BLaER1 (cell line): Measurements from ENCODE around the gene CDH23.

ENCODE experiments used
- H3K27ac ChIP-seq: shearing (Covaris generic); formaldehyde crosslinking; 2 replicates; pipeline ENCODE4 v1.8.1; 2022
- H3K27me3 ChIP-seq: shearing (Covaris generic); formaldehyde crosslinking; 2 replicates; pipeline ENCODE4 v1.8.1; 2022
- H3K36me3 ChIP-seq: shearing (Covaris generic); formaldehyde crosslinking; 2 replicates; pipeline ENCODE4 v1.8.1; 2022
- H3K4me1 ChIP-seq: shearing (Covaris generic); formaldehyde crosslinking; 2 replicates; pipeline ENCODE4 v1.8.1; 2022
- H3K4me2 ChIP-seq: shearing (Covaris generic); formaldehyde crosslinking; 2 replicates; pipeline ENCODE4 v1.8.1; 2022
- H3K4me3 ChIP-seq: shearing (Covaris generic); formaldehyde crosslinking; 2 replicates; pipeline ENCODE4 v1.8.1; 2022
- H3K9ac ChIP-seq: shearing (Covaris generic); formaldehyde crosslinking; 2 replicates; pipeline ENCODE4 v1.8.1; 2022
- H3K9me3 ChIP-seq: shearing (Covaris generic); formaldehyde crosslinking; 2 replicates; pipeline ENCODE4 v1.8.1; 2022
- H4K20me1 ChIP-seq: shearing (Covaris generic); formaldehyde crosslinking; 2 replicates; pipeline ENCODE4 v1.8.1; 2022
- Cebpa-rat ChIP-seq: shearing (Covaris generic); IDR thresholded peaks from 2 replicates; pipeline ENCODE4 v1.8.1; 2022

The CDH23 gene

DNA sequence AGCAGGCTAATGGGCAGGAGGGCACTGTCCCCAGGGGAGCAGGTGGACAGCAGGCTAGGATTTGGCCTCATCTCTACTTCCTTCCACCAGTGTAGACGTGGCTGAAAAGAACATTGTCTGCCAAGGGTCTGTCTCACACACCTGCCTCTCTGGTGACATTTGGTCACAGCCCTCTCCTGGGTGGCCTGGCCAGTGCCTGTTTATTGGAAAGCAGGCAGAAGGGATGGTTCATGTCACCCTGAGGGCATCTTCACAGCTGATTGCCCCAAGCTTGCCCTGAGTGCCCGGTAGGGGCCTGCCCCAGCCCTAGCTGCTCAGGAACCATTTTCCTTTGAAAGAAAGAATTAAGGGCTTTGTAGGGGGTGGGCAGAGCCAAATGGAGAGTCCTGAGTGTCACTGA, 184.2 kb downstream of the CDH23 start:
- no peaks in the 10 kb centered on the region for H3K36me3 ChIP-seq
- H3K27me3 ChIP-seq, result no peaks in the 10 kb centered on the region

DNA sequence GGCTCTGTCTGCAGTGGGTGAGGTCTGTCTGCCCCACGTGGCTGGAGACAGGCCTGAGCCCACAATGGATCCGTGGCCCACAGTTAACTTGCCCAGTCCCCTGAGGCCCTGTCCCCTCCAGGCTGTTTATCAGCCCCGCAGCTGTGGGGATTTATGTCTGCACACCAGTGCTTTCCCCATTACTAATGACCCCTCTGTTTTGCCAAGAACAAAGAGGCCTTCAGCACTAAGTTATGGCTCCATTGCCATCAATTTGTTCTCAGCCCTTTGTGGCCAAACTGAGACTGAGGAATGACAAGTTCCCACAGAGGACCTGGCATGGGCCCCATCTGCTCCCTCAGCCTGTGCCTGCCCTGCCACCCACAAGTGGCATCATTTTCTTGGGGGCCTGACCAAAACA, 184.7 kb downstream of the CDH23 start:
- H3K4me2 ChIP-seq, result peak overlapping the region; percentile 94
- H3K4me3 ChIP-seq, result no peak overlapping the region
- TF ChIP-seq Cebpa-rat, result no peak
- no peaks in the 10 kb centered on the region for H3K36me3 ChIP-seq
- H4K20me1 ChIP-seq, result no peaks in the 10 kb centered on the region
- H3K4me1 ChIP-seq, result peaks cover 100% of the 10 kb centered on the region
- peak overlapping the region; percentile 46; the same call in 1 of the 2 replicates for H3K9ac ChIP-seq
- H3K27me3 ChIP-seq, result no peaks in the 10 kb centered on the region
- H3K27ac ChIP-seq, result peak overlapping the region; percentile 76
- no peaks in the 10 kb centered on the region for H3K9me3 ChIP-seq

More for the DNA sequence above, 184.2 kb downstream of the CDH23 start:
- Histone ChIP-seq H3K4me1 (peaks cover 100% of the 10 kb centered on the region), H3K9me3 (no peaks in the 10 kb centered on the region), H3K9ac (peak overlapping the region; percentile 46; the same call in 1 of the 2 replicates), H3K4me2 (peak overlapping the region; percentile 94), H4K20me1 (no peaks in the 10 kb centered on the region), H3K27ac (peak overlapping the region; percentile 76), H3K4me3 (no peak overlapping the region)
- no peak for TF ChIP-seq Cebpa-rat

DNA sequence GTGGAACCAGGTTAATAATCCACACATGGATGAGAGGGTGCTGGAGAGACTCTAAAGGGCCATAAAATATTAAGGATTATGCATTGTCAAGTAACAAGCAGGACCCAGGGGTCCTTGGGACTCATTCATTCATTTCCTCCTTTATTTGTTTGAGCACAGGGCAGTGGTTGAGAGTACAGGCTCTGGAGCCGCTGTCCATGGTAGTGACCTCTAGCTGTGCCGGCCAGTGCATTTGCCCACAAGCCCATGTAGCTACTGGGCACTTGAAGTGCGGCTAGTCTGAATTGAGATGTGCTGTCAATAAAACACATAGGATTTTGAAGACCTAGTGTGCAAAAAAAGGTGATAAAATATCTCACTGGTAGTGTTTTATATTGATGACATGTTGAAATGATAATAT, 185.3 kb downstream of the CDH23 start:
- Histone ChIP-seq H4K20me1 (no peaks in the 10 kb centered on the region), H3K27me3 (no peaks in the 10 kb centered on the region), H3K36me3 (no peaks in the 10 kb centered on the region), H3K4me2 (peak overlapping the region; percentile 94), H3K4me1 (peaks cover 100% of the 10 kb centered on the region), H3K9me3 (no peaks in the 10 kb centered on the region), H3K27ac (peak overlapping the region; percentile 76; the same call in 1 of the 2 replicates), H3K9ac (peak overlapping the region; percentile 46; the same call in 1 of the 2 replicates), H3K4me3 (0 out of 2 replicates have a peak overlapping the region, but pooled peaks have one; percentile 42)
- TF ChIP-seq Cebpa-rat, result no peak

DNA sequence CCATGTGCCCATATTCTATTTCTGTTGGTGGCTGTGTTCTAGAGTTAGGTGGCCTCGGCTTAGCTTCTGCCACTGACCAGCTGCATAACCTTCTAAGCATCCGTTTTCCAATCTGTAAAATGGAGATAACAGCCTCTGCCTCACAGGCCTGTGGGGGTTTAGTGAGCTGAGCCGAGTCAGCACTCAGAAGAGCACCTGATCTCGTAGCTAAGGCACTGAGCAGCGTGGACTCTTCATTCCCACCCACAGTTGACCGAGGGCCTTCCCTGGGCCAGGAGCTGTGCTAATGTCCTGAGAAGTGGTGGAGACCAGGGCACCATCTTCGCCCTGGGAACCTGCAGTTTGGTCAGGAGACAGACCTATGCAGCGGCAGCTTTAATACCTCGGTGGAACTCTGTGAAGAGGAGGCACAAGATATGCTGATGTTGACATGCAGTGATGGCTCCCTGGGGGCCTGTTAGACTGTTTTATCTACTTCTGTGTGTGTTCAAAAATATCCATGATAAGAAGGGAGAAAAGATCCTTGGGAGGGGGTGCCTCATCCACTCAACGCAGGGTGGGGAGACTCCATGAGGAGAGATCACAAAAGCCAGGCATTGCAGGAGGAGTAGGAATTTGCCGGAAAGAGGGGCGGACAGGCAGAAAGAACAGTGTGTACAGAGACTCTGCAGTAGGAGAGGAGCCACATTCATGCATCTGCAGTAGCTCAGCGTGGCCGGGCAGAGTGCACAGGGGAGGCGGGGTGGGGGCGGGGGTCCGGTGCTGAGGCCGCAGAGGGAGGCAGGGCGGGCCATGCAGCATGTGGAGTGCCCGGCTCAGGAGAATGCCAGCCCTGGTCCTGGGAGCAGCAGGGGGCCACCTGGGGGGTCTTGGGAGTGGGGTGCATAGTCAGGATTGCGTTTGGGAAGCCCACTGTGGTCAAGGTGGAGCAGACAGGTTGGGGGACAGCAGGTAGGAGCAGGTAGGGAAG, 186.1 kb downstream of the CDH23 start:
- H3K4me3 ChIP-seq, result peak overlapping the region; percentile 42; the same call in 1 of the 2 replicates
- peak overlapping the region; percentile 27; the same call in 1 of the 2 replicates for H3K9ac ChIP-seq
- H3K4me1 ChIP-seq, result peaks cover 100% of the 10 kb centered on the region
- H3K27ac ChIP-seq, result peak overlapping the region; percentile 76
- H3K4me2 ChIP-seq, result peak overlapping the region; percentile 94
- no peaks in the 10 kb centered on the region for H3K27me3 ChIP-seq
- H3K9me3 ChIP-seq, result no peaks in the 10 kb centered on the region
- no peaks in the 10 kb centered on the region for H3K36me3 ChIP-seq
- no peaks in the 10 kb centered on the region for H4K20me1 ChIP-seq
- TF ChIP-seq Cebpa-rat, result no peak

DNA sequence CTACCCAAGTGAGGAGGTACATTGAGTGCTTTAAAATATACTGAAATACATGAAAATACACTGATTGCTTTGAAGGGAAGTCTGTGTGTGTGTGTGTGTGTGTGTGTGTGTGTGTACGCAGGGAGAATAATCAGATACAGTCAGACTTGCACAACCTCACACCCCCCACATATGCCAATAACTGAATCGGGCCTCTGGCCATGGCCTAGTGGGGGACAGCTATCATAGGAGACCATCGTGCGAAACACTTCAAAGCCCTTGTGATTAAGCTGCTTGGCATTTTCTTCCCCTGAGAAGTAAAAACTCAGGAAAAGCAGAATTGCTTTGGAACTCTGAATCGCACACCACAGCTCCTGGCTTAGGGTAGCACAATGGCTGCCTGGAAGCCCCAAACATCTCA, 187.7 kb downstream of the CDH23 start:
- no peak for TF ChIP-seq Cebpa-rat
- Histone ChIP-seq H3K9ac (no peak overlapping the region; the same call in 1 of the 2 replicates), H3K4me2 (peak overlapping the region; percentile 94), H3K4me3 (no peak overlapping the region), H3K4me1 (peaks cover 100% of the 10 kb centered on the region), H3K27me3 (no peaks in the 10 kb centered on the region), H4K20me1 (no peaks in the 10 kb centered on the region), H3K27ac (peak overlapping the region; percentile 50), H3K9me3 (no peaks in the 10 kb centered on the region), H3K36me3 (no peaks in the 10 kb centered on the region)

DNA sequence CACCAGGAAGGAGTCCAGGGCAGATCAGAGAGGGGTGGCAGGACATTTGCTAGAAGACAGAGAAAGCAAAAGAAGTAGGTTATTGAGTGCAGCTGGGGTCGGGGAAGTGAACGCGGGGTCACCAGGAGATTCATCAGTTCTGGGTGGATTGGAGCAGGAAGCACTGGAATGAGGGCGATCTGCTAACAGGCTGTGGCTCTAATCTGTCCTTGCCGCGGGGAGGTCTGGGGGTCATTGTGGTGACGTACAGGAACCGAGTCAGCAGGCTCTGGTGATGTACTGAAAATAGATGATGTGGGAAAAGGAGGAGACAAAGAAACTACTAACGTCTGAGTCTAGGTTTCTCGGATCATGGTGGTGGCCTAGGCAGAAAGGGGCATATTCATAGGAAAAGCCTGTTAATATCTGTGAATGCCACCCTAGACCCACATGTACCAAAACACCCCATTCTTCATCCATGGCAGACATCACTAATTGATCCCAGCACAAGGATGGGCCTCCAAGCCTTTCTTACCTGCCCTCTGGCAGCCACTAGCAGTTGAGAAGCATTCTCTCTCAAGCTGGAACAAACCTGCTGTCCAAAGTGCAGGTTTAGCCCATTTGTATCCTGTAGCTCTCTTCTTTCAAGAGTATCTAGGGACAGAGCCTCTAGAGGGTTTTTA, 188.3 kb downstream of the CDH23 start:
- H3K4me2 ChIP-seq, result peak overlapping the region; percentile 94
- no peak overlapping the region for H3K4me3 ChIP-seq

DNA sequence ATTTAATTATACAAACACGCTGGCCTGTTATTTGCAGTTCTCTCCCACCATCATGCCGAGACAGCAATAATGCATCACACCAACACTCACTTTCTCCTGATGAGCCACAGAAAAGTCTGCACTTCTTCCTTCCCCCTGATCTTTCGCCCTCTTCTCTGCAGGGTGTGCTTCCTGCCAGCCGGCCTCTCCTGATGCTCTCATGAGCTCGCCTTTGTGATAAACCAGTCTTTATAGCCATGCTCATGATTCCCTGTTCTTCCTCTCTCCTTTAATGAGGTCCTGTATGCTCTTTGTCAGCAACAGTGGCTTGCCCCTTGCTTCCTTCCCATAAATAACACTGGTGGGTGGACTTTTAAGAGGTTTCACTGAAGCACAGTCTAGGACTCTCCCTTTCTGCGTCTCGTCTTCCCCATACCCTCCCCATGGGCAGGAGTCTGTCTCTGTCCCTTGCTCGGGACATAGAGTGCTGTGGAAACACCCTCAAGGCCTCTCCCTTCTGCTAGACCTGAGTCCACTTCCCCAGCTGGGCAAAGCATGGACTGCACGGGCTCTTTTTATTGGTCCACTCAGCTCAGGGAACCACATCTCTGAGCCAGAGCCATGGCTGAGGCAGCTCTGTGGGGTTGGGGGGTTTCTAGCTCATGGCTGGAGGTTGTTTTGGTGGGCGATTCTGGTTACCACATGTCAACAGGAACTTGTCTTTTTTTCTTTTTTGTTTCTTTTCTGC, 189.0 kb downstream of the CDH23 start:
- H3K27me3 ChIP-seq, result no peaks in the 10 kb centered on the region
- no peaks in the 10 kb centered on the region for H3K9me3 ChIP-seq
- H4K20me1 ChIP-seq, result no peaks in the 10 kb centered on the region
- peak overlapping the region; percentile 50; the same call in 1 of the 2 replicates for H3K27ac ChIP-seq
- no peak overlapping the region for H3K4me3 ChIP-seq
- H3K9ac ChIP-seq, result peak overlapping the region; percentile 3; the same call in 1 of the 2 replicates
- H3K36me3 ChIP-seq, result no peaks in the 10 kb centered on the region
- TF ChIP-seq Cebpa-rat, result no peak
- H3K4me2 ChIP-seq, result peak overlapping the region; percentile 94
- H3K4me1 ChIP-seq, result peaks cover 100% of the 10 kb centered on the region

More for the DNA sequence above, 188.3 kb downstream of the CDH23 start:
- peaks cover 100% of the 10 kb centered on the region for H3K4me1 ChIP-seq
- H3K27me3 ChIP-seq, result no peaks in the 10 kb centered on the region
- no peaks in the 10 kb centered on the region for H3K9me3 ChIP-seq
- no peak overlapping the region; the same call in 1 of the 2 replicates for H3K9ac ChIP-seq
- peak overlapping the region; percentile 50 for H3K27ac ChIP-seq
- no peaks in the 10 kb centered on the region for H3K36me3 ChIP-seq
- no peak for TF ChIP-seq Cebpa-rat
- no peaks in the 10 kb centered on the region for H4K20me1 ChIP-seq

DNA sequence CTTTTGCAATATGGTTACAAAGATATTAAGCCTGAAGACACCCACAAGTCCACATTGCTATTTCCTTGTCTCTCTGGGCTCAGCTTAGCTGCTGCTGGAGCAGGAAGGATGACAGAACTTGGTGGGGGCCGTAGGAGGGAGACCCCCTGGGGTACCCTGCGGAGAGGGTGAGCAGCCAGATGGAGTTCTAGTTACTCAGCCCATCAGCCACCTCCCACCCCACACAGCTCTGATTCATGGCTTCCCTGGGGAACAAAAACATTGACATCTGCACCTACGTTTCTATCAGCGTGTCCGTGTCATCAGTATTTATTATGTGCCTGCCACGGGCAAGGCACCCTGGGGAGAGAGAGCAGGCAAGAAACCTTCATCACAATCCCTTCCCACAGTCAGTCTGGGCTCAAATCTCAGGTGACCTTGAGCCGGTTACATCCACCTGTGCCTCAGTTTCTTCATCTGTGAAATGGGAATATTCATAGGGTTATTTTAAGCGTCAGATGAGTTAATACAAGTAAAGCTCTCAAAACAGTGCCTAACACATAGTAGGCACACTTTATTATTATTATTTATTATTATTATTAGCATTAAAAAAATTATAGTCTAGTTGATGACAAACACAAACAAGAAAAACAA, 191.3 kb downstream of the CDH23 start:
- no peak for TF ChIP-seq Cebpa-rat
- no peak overlapping the region for H3K4me3 ChIP-seq
- peaks cover 100% of the 10 kb centered on the region for H3K4me1 ChIP-seq
- peak overlapping the region; percentile 27; the same call in 1 of the 2 replicates for H3K9ac ChIP-seq
- H3K36me3 ChIP-seq, result no peaks in the 10 kb centered on the region
- no peaks in the 10 kb centered on the region for H3K9me3 ChIP-seq
- no peaks in the 10 kb centered on the region for H4K20me1 ChIP-seq
- H3K27ac ChIP-seq, result peak overlapping the region; percentile 48; the same call in 1 of the 2 replicates
- H3K4me2 ChIP-seq, result peak overlapping the region; percentile 94
- H3K27me3 ChIP-seq, result no peaks in the 10 kb centered on the region

DNA sequence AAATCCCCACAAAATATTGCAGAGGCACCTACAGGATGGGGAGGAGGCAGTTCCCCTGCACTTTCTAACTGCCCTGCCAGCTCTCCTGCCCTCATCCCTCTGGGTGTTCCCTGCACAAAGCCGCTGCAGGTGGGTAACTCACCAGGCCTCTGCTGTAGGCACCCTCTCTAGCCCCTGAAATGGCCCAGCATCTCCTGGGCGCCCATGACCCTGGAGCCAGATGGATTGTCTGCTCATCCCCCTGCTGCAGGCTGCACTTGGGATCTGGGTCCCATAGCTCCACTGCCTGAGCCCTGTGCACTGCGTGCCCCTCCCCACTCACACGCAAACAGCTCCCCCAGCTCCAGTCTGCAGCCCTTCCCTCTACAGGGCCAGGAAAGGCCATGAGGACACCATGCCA, 192.0 kb downstream of the CDH23 start:
- no peak for TF ChIP-seq Cebpa-rat
- Histone ChIP-seq H3K27ac (peak overlapping the region; percentile 12; the same call in 1 of the 2 replicates), H3K4me2 (peak overlapping the region; percentile 94), H4K20me1 (no peaks in the 10 kb centered on the region), H3K9me3 (no peaks in the 10 kb centered on the region), H3K36me3 (no peaks in the 10 kb centered on the region), H3K4me1 (peaks cover 100% of the 10 kb centered on the region), H3K9ac (0 out of 2 replicates have a peak overlapping the region, but pooled peaks have one; percentile 7), H3K4me3 (no peak overlapping the region), H3K27me3 (no peaks in the 10 kb centered on the region)
